Measurements from ENCODE around the gene NNT. TPM values are rescaled to one million over a fixed set of nuclear protein-coding genes. Genes with fewer than 3 reads are reported as not detected.

The NNT gene
- total and polyA plus RNA-seq, 2 of the 13 experiments (the other 11 are each of a cell fraction or from before 2014, with no cell fraction given): 21.1 to 58.0 TPM

DNA sequence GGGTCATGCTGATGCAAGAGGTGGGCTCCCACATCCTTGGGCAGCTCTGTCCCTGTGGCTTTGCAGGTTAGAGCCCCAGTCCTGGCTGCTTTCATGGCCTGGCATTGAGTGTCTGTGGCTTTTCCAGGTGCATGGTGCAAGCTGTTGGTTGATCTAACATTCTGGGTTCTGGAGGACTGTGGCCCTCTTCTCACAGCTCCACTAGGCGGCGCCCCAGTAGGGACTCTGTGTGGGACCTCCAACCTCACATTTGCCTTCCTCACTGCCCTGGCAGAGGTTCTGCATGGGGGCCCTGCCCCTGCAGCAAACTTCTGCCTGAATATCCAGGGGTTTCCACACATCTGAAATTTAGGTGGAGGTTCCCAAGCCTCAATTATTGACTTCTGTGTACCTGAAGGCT, 150.1 kb downstream of the NNT start:
- no peak for DNase-seq (ENCODE audit: low spot score)
- H3K79me2 ChIP-seq (ENCODE audit: insufficient read depth, low read length): no peaks in the 10 kb centered on the region
- no peaks in the 10 kb centered on the region for H3K27me3 ChIP-seq (ENCODE audit: control insufficient read depth in 1 of 2, insufficient read depth in 2 of 2, low read length in 2 of 2)
- H3K4me3 ChIP-seq (replicated peaks in 1 of 3; ENCODE audit: insufficient read depth in 1 of 3, low read depth in 2 of 3, low read length in 3 of 3): no peak overlapping the region
- H3K27ac ChIP-seq (ENCODE audit: extremely low read length, insufficient read depth, low read length): no peak overlapping the region
- no peak for FAIRE-seq
- no peaks in the 10 kb centered on the region for H3K9me3 ChIP-seq (ENCODE audit: low read length)
- no TSS peak for BruUV-seq (replicated peaks)
- no peak overlapping the region for H2AFZ ChIP-seq (ENCODE audit: low read length)
- WGBS (ENCODE audit: low lambda C conversion rate): no CpG with 5 or more reads among the region's 2 CpGs
- H3K36me3 ChIP-seq (replicated peaks in 1 of 2; ENCODE audit: control insufficient read depth in 1 of 2, insufficient read depth in 2 of 2, low read length in 2 of 2): no peaks in the 10 kb centered on the region
- intact Hi-C loops (cut with micrococcal nuclease; ENCODE audit: unreplicated experiment) (no loop called here), in situ Hi-C loops (cut with HindIII; ENCODE audit: extremely low pct_ligation_motif_present, low pct_unique_long_range_greater_than_20kb) (no loop called here)
- no peak overlapping the region for H3K9ac ChIP-seq (ENCODE audit: insufficient read depth, low read depth, low read length)
- POLR2A ChIA-PET: no interaction called here
- CTCF ChIA-PET (ENCODE audit: low intra/inter-chr PET ratio, low total read pairs): no interaction called here
- H3K4me1 ChIP-seq (ENCODE audit: insufficient read depth, low read length): no peaks in the 10 kb centered on the region
- ATAC-seq: no peak
- peak; percentile 50 for TF ChIP-seq STAG1 (CRISPR knock-in tag; IDR thresholded peaks at IDR 0.05)
- no peak for TF ChIP-seq KDM2A (CRISPR knock-in tag; IDR thresholded peaks at IDR 0.05; ENCODE audit: borderline replicate concordance, low read depth)
- no peak for TF ChIP-seq ZFX (CRISPR knock-in tag; IDR thresholded peaks at IDR 0.05; ENCODE audit: low read depth)
- no peak for TF ChIP-seq ZNF850 (CRISPR knock-in tag; conservative IDR thresholded peaks at IDR 0.05)
- TF ChIP-seq CTCF (CRISPR knock-in tag; IDR thresholded peaks at IDR 0.05): peak; percentile 44
- H3K4me2 ChIP-seq (ENCODE audit: low read depth, low read length): no peak overlapping the region
- H4K20me1 ChIP-seq (ENCODE audit: insufficient read depth, low read length): no peaks in the 10 kb centered on the region

Other genes with a start within 250 kb of the NNT start
- not detected in 2 replicates for gene CCL28, start 190.8 kb upstream of the NNT start, total RNA-seq (2016; rRNA removed; fragmentation: Illumina TruSeq; extraction: Trizol)
- gene CCL28, start 190.8 kb upstream of the NNT start, polyA plus RNA-seq (2011; rRNA removed): 0.03 and 0.08 TPM in 2 replicates
- gene TMEM267, start 119.3 kb upstream of the NNT start, total RNA-seq (2016; rRNA removed; fragmentation: Illumina TruSeq; extraction: Trizol): 11.2 and 12.6 TPM in 2 replicates
- gene TMEM267, start 119.3 kb upstream of the NNT start, polyA plus RNA-seq (2011; rRNA removed): 8.0 and 8.9 TPM in 2 replicates
- 6.2 and 6.4 TPM in 2 replicates for gene C5orf34, start 88.0 kb upstream of the NNT start, total RNA-seq (2016; rRNA removed; fragmentation: Illumina TruSeq; extraction: Trizol)
- gene C5orf34, start 88.0 kb upstream of the NNT start, polyA plus RNA-seq (2011; rRNA removed): 2.1 and 3.2 TPM in 2 replicates
- gene PAIP1, start 46.1 kb upstream of the NNT start, total RNA-seq (2016; rRNA removed; fragmentation: Illumina TruSeq; extraction: Trizol): 116 and 141 TPM in 2 replicates
- 74.0 and 96.6 TPM in 2 replicates for gene PAIP1, start 46.1 kb upstream of the NNT start, polyA plus RNA-seq (2011; rRNA removed)

Data from HepG2 (cell line).